ENCODE measurements around the gene EEF1A2.

GRCh38 chr20:63487781-63488241 is 11.1 kb downstream of the EEF1A2 start:
- TF ChIP-seq EZH2 (IDR thresholded peaks at IDR 0.05) (peak; percentile 77), EZH2phosphoT487 (IDR thresholded peaks at IDR 0.05) (no peak)
- TF ChIP-seq, protein P1, sequence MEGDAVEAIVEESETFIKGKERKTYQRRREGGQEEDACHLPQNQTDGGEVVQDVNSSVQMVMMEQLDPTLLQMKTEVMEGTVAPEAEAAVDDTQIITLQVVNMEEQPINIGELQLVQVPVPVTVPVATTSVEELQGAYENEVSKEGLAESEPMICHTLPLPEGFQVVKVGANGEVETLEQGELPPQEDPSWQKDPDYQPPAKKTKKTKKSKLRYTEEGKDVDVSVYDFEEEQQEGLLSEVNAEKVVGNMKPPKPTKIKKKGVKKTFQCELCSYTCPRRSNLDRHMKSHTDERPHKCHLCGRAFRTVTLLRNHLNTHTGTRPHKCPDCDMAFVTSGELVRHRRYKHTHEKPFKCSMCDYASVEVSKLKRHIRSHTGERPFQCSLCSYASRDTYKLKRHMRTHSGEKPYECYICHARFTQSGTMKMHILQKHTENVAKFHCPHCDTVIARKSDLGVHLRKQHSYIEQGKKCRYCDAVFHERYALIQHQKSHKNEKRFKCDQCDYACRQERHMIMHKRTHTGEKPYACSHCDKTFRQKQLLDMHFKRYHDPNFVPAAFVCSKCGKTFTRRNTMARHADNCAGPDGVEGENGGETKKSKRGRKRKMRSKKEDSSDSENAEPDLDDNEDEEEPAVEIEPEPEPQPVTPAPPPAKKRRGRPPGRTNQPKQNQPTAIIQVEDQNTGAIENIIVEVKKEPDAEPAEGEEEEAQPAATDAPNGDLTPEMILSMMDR (IDR thresholded peaks at IDR 0.05), result no peak
